Gastrocnemius medialis (tissue), 4 donors: Measurements from ENCODE around the gene LCK.

Experiments used
- CTCF ChIP-seq, 5 experiments: fragments of 450-650 bp in 3 of 5; fragments of 200-600 bp in 2 of 5; sonication (generic) in 2 of 5; IDR thresholded peaks in 4 of 5; conservative IDR thresholded peaks in 1 of 5; 1 replicate in 4 of 5; 2 replicates in 1 of 5; pipeline ENCODE4 v1.5.1; 2016 to 2019; ENCODE audit warnings: antibody characterized with exemption in 5 of 5, mild to moderate bottlenecking in 3 of 5, moderate library complexity in 3 of 5
- POLR2A ChIP-seq, 2 donors: fragments of 450-650 bp; IDR thresholded peaks; one replicate each; pipeline ENCODE4 v1.6.1; 2017; ENCODE audit warnings: antibody characterized with exemption in 2 of 2, mild to moderate bottlenecking in 2 of 2, moderate library complexity in 2 of 2

GRCh38 chr1:32216566-32216965 is 34.5 kb upstream of the LCK start:
- TF ChIP-seq CTCF (IDR thresholded peaks at IDR 0.05 in 4 of 5, conservative IDR thresholded peaks at IDR 0.05 in 1 of 5) (no peak), POLR2A (IDR thresholded peaks at IDR 0.05) (no peak)
